ENCODE results near the gene TIAM1.

DNA sequence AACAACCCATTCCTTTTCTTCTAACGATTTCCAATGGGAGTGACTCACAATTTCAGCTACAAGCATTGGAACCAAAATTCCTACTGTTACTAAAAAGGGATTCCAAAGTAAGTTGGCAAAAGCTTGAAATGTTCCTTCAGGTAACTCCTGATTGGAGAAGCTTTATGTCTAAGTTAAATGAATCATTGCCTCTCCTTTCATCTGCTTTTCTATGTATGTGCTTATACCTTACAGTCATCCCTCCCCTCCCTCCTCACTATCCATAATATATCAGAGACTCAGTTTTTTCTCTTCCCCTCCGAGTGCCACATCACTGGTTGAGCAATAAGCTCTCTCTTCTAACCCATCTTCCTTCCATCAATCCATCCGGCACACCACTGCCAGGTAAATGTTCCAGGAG is 86.8 kb downstream of the TIAM1 start:
- TF ChIP-seq CTCF (IDR thresholded peaks at IDR 0.05) (no peak), SIN3A (IDR thresholded peaks at IDR 0.05; ENCODE audit: borderline replicate concordance, insufficient read depth, low read depth, low read length) (no peak)
